Hepatocyte (in vitro differentiated cells): ENCODE measurements around the gene CD8A.
"Not testable (repeated sequence)": the region's sequence is repeated elsewhere in the genome, so short reads cannot be mapped to it uniquely, and the experiment has no call there.

Experiments
- EZH2 ChIP-seq: fragments of 200-600 bp; sonication (generic); IDR thresholded peaks from 2 replicates; pipeline ENCODE4 v1.6.1; 2016; ENCODE audit warnings: antibody characterized with exemption, mild to moderate bottlenecking, borderline replicate concordance
- EZH2phosphoT487 ChIP-seq: fragments of 200-600 bp; sonication (generic); IDR thresholded peaks from one replicate; pipeline ENCODE4 v1.6.1; 2018; ENCODE audit warnings: antibody characterized with exemption, mild to moderate bottlenecking, low read depth, moderate library complexity; ENCODE audit not compliant: unreplicated experiment, severe bottlenecking
- TF ChIP-seq, protein P1 (sequence below): fragments of 200-600 bp; sonication (generic); IDR thresholded peaks from 2 replicates; pipeline ENCODE4 v1.5.1; 2016; ENCODE audit warnings: antibody characterized with exemption, mild to moderate bottlenecking; ENCODE audit not compliant: poor library complexity

DNA sequence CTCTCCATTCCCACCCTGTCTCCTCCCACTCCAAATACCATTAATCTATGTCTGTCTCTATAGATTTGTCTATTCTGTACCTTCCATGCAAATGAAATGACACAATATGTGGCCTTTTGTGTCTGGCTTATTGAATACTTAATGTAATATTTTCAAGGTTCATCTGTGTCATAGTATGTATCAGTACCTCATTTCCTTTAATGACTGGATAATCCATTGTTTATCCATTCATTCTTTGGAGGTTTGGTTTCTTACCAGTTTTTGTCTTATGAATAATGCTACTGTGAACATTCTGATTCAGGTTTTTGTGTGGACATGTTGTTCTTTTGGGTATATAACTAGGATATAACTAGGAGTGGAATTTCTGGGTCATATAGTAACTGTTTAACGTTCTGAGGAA, 55.8 kb downstream of the CD8A start:
- TF ChIP-seq EZH2phosphoT487, EZH2: not testable (repeated sequence)
- TF ChIP-seq, protein P1, sequence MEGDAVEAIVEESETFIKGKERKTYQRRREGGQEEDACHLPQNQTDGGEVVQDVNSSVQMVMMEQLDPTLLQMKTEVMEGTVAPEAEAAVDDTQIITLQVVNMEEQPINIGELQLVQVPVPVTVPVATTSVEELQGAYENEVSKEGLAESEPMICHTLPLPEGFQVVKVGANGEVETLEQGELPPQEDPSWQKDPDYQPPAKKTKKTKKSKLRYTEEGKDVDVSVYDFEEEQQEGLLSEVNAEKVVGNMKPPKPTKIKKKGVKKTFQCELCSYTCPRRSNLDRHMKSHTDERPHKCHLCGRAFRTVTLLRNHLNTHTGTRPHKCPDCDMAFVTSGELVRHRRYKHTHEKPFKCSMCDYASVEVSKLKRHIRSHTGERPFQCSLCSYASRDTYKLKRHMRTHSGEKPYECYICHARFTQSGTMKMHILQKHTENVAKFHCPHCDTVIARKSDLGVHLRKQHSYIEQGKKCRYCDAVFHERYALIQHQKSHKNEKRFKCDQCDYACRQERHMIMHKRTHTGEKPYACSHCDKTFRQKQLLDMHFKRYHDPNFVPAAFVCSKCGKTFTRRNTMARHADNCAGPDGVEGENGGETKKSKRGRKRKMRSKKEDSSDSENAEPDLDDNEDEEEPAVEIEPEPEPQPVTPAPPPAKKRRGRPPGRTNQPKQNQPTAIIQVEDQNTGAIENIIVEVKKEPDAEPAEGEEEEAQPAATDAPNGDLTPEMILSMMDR, result not testable (repeated sequence)
